ENCODE results near the gene IQGAP3.

DNA sequence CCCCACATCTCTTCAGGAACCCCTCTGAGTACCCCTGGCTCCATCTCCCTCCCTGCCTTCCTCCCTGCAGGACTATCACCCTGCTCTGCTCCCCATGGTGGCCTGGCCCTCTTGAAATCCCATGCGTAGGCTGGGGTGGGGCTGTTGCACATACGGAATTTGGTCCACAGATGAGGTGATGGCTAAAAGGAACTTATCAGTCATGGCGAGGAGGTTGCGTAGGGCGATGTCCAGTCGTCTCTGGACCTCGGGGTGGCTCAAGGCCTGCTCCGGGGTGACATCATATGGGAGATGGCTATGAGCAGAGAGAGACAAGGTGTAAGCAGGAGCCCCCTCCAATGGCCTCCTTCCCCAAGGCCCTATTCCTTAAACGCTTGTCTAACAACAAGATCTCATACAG lies 35.3 kb downstream of the IQGAP3 start:
- TF ChIP-seq, protein P1, sequence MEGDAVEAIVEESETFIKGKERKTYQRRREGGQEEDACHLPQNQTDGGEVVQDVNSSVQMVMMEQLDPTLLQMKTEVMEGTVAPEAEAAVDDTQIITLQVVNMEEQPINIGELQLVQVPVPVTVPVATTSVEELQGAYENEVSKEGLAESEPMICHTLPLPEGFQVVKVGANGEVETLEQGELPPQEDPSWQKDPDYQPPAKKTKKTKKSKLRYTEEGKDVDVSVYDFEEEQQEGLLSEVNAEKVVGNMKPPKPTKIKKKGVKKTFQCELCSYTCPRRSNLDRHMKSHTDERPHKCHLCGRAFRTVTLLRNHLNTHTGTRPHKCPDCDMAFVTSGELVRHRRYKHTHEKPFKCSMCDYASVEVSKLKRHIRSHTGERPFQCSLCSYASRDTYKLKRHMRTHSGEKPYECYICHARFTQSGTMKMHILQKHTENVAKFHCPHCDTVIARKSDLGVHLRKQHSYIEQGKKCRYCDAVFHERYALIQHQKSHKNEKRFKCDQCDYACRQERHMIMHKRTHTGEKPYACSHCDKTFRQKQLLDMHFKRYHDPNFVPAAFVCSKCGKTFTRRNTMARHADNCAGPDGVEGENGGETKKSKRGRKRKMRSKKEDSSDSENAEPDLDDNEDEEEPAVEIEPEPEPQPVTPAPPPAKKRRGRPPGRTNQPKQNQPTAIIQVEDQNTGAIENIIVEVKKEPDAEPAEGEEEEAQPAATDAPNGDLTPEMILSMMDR (IDR thresholded peaks at IDR 0.05 in 8 of 11, conservative IDR thresholded peaks at IDR 0.05 in 3 of 11) = no peak
- TF ChIP-seq POLR2A (IDR thresholded peaks at IDR 0.05) = no peak
